ENCODE measurements around the gene C3orf85. TPM values are rescaled to one million over a fixed set of nuclear protein-coding genes. Genes with fewer than 3 reads are reported as not detected.
A peak's percentile ranks its signal among the peaks of the same experiment; 100 is the strongest.

Gene C3orf85
- total RNA-seq, 1 donor from 2014 or later, result 2.3 TPM

DNA sequence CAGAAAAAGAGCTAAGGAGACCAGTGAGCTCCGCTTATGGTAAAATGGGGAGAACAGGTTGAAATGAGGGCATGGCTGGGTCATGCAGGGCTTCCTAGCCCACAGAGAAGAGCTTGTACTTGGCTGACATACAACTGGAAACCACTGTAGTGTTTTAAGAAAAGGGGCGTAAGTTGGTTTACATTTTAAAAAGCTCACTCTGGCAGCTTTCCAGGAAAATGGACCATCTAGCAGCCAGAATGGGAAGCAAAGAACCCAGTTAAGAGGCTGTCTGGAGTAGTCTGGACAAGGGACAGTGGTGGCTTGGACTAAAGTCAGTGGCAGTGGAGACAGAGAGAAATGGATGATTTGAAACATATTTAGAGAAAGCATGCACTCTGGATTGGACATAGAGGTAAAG lies 20.5 kb upstream of the C3orf85 start:
- H3K4me3 Mint-ChIP-seq, result no peak overlapping the region
- H3K9me3 Mint-ChIP-seq, result no peaks in the 10 kb centered on the region
- DNase-seq (ENCODE audit: extremely low spot score, unreplicated experiment), result no peak
- TF ChIP-seq, protein P1, sequence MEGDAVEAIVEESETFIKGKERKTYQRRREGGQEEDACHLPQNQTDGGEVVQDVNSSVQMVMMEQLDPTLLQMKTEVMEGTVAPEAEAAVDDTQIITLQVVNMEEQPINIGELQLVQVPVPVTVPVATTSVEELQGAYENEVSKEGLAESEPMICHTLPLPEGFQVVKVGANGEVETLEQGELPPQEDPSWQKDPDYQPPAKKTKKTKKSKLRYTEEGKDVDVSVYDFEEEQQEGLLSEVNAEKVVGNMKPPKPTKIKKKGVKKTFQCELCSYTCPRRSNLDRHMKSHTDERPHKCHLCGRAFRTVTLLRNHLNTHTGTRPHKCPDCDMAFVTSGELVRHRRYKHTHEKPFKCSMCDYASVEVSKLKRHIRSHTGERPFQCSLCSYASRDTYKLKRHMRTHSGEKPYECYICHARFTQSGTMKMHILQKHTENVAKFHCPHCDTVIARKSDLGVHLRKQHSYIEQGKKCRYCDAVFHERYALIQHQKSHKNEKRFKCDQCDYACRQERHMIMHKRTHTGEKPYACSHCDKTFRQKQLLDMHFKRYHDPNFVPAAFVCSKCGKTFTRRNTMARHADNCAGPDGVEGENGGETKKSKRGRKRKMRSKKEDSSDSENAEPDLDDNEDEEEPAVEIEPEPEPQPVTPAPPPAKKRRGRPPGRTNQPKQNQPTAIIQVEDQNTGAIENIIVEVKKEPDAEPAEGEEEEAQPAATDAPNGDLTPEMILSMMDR (conservative IDR thresholded peaks at IDR 0.05), result no peak
- H3K4me1 Mint-ChIP-seq (ENCODE audit: unreplicated experiment), result no peaks in the 10 kb centered on the region
- no peaks in the 10 kb centered on the region for H3K36me3 Mint-ChIP-seq
- H3K27ac Mint-ChIP-seq, result no peak overlapping the region
- peaks cover 2% of the 10 kb centered on the region for H3K27me3 Mint-ChIP-seq

DNA sequence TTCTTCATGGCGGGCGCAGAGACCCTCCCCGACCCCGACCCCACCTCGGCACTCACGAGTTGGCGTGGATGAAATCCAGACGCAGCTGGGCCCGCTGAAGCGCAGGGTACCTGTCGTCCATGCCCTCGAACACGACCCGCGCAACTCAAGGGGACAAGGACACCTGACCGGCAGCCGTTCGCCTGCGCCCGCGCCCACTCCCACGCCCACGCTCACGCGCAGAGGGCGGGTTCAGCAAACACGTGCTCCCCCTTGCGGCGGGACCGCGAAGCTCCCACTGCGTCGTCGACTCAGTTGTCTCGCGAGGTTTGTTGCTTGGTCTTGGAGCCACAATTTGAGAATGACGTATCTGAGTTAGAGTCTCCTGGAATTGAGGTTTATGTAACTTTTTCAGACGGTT lies 18.6 kb upstream of the C3orf85 start, which contains the start of gene MORC1:
Gene MORC1, minus strand, starts transcription at position 196 of the 400 bp plus-strand sequence. Its CDS starts 75 bp downstream, at position 121.
- TF ChIP-seq, protein P1 (conservative IDR thresholded peaks at IDR 0.05), result no peak
- peaks cover 6% of the 10 kb centered on the region for H3K27me3 Mint-ChIP-seq
- no peak within 1 kb of the TSS for H3K27ac Mint-ChIP-seq
- no peaks in the 10 kb centered on the region for H3K36me3 Mint-ChIP-seq
- peaks cover 7% of the 10 kb centered on the region for H3K9me3 Mint-ChIP-seq
- H3K4me1 Mint-ChIP-seq (ENCODE audit: unreplicated experiment), result no peaks in the 10 kb centered on the region
- peak; percentile 70 for DNase-seq (ENCODE audit: extremely low spot score, unreplicated experiment)
- no peak within 1 kb of the TSS for H3K4me3 Mint-ChIP-seq

DNA sequence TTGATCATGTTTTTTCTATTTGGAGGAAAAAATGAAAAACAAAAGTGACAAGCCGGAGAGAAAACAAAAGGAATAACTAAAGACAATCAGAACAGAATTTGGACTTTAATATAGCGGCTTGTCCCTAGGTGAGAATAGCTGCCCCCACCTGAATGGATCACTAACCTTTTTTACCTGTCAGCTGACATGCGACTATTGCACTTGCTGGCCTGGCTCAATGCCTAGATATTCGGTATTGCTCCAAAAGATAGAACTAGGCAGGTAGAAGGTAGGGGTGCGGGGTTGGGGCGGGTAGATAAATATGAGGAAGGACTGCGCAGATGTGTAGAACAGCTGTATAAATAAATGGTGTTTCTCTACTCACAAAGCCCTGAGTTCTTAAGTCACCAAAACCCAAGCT lies 17.9 kb upstream of the C3orf85 start:
- Mint-ChIP-seq H3K36me3 (no peaks in the 10 kb centered on the region), H3K4me1 (ENCODE audit: unreplicated experiment) (no peaks in the 10 kb centered on the region), H3K27me3 (peaks cover 6% of the 10 kb centered on the region), H3K9me3 (peaks cover 7% of the 10 kb centered on the region), H3K4me3 (no peak overlapping the region), H3K27ac (no peak overlapping the region)
- TF ChIP-seq, protein P1 (conservative IDR thresholded peaks at IDR 0.05), result no peak
- no peak for DNase-seq (ENCODE audit: extremely low spot score, unreplicated experiment)

DNA sequence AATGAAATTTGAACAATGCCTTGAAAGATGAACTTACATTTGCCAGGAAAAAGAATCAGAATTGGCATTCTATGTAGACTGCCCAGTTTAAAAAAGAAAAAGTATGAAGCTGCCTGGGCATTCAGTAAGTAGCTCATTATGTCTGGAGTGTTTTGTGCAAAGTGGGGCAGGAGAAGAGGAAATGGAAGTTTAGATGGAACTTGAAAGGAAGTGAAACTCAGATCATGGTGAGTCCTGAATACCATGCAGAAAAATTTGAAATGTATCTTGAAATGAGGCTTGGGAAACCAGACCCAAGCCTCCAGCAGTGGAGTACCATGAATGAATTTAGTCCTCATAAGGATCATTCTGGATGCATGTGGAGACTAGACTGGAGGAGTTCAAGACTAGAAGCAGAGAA lies 13.8 kb upstream of the C3orf85 start:
- H3K9me3 Mint-ChIP-seq, result peaks cover 7% of the 10 kb centered on the region

DNA sequence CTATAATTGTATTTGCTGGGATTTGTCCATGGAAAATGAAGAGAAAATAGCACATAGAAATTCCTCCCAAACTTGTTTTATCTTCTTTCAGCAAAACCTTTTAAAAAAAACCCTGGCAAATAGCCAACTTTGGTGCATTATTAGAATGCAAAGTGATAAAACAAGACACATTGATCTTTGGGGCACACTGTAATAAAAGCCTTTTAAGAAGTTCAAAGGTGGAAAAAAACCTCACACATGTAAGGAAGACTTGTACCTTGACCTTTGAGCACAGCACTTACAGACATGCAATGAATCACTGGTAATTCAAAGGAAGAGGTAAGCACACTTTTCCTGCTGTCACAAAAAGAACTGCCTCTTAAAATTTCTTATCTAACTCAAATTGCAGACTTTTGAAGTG lies 10.6 kb upstream of the C3orf85 start:
- TF ChIP-seq, protein P1 (conservative IDR thresholded peaks at IDR 0.05), result no peak
- DNase-seq (ENCODE audit: extremely low spot score, unreplicated experiment), result no peak
- Mint-ChIP-seq H3K4me3 (no peak overlapping the region), H3K4me1 (ENCODE audit: unreplicated experiment) (peaks cover 14% of the 10 kb centered on the region), H3K27ac (peak overlapping the region; percentile 40), H3K9me3 (peaks cover 11% of the 10 kb centered on the region), H3K36me3 (peaks cover 3% of the 10 kb centered on the region), H3K27me3 (peaks cover 4% of the 10 kb centered on the region)

More for the DNA sequence above, 13.8 kb upstream of the C3orf85 start:
- no peak for DNase-seq (ENCODE audit: extremely low spot score, unreplicated experiment)
- no peak overlapping the region for H3K27ac Mint-ChIP-seq
- H3K4me1 Mint-ChIP-seq (ENCODE audit: unreplicated experiment), result peaks cover 12% of the 10 kb centered on the region
- no peaks in the 10 kb centered on the region for H3K36me3 Mint-ChIP-seq
- H3K4me3 Mint-ChIP-seq, result no peak overlapping the region
- TF ChIP-seq, protein P1 (conservative IDR thresholded peaks at IDR 0.05), result no peak
- H3K27me3 Mint-ChIP-seq, result peaks cover 4% of the 10 kb centered on the region

DNA sequence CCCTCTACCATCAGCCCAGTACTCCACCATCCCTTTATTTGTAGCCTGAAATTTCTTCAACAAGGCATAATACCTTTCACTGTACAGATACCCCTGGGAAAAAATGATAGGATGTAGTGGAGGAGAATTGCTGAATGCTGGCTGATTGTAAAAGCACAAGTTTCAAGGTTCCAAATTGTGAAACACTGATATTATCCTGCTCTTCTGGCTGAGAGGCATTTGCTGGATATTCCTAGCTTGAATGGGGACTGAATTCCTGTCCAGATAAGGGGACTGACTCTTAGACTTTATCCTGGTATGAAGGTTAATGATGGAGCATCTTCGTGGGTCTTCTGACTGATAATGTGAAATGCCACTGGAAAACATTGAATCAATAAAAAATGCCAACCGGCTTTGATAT lies 9.0 kb upstream of the C3orf85 start:
- Mint-ChIP-seq H3K27ac (peak overlapping the region; percentile 31), H3K4me3 (no peak overlapping the region), H3K4me1 (ENCODE audit: unreplicated experiment) (peaks cover 17% of the 10 kb centered on the region), H3K36me3 (peaks cover 3% of the 10 kb centered on the region), H3K9me3 (peaks cover 8% of the 10 kb centered on the region), H3K27me3 (peaks cover 1% of the 10 kb centered on the region)
- TF ChIP-seq, protein P1 (conservative IDR thresholded peaks at IDR 0.05), result no peak
- no peak for DNase-seq (ENCODE audit: extremely low spot score, unreplicated experiment)

Data from type B pancreatic cell (in vitro differentiated cells).